Measurements from ENCODE around the gene SUN5. TPM values are rescaled to one million over a fixed set of nuclear protein-coding genes. Genes with fewer than 3 reads are reported as not detected.

Gene SUN5
- total RNA-seq, 4 donors from 2014 or later: not detected

DNA sequence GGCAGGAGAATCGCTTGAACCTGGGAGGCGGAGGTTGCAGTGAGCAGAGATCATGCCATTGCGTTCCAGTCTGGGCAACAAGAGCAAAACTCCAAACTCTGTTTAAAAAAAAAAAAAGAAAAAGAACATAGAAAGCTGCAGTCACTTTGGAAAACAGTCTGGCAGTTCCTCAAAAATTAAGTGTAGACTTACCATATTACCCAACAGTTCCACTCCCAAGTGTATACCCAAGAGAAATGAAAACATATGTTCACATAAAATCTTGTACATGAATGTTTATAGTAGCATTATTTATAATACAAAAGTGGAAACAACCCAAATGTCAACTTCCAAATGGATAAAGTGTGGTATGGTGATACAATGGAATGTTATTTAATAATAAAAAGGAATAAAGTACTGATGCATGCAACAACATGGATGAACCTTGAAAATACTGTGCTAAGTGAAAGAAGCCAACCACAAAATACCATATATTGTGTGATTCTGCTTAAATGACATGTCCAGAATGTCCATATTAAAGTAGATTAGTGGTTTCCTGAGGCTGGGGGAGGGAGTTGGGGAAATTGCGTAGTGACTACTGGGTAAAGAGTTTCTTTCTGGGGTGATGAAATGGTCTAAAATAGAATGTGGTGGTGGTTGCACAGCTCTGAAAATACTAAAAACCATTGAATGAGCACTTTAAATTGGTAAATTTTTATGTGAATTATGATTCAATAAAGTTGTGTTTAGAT is 62.9 kb downstream of the SUN5 start:
- TF ChIP-seq, protein P1, sequence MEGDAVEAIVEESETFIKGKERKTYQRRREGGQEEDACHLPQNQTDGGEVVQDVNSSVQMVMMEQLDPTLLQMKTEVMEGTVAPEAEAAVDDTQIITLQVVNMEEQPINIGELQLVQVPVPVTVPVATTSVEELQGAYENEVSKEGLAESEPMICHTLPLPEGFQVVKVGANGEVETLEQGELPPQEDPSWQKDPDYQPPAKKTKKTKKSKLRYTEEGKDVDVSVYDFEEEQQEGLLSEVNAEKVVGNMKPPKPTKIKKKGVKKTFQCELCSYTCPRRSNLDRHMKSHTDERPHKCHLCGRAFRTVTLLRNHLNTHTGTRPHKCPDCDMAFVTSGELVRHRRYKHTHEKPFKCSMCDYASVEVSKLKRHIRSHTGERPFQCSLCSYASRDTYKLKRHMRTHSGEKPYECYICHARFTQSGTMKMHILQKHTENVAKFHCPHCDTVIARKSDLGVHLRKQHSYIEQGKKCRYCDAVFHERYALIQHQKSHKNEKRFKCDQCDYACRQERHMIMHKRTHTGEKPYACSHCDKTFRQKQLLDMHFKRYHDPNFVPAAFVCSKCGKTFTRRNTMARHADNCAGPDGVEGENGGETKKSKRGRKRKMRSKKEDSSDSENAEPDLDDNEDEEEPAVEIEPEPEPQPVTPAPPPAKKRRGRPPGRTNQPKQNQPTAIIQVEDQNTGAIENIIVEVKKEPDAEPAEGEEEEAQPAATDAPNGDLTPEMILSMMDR (IDR thresholded peaks at IDR 0.05): no peak
- TF ChIP-seq POLR2A (IDR thresholded peaks at IDR 0.05): no peak
- no peaks in the 10 kb centered on the region for H3K4me1 ChIP-seq
- 81 to 82% methylated on average over 4 of the region's 4 CpGs for WGBS, 2 donors
- no peaks in the 10 kb centered on the region for H3K27me3 ChIP-seq
- intact Hi-C loops (cut with DNase I): no loop called here
- DNase-seq: no peak
- H3K9me3 ChIP-seq: no peaks in the 10 kb centered on the region
- no peak overlapping the region for H3K27ac ChIP-seq
- no peaks in the 10 kb centered on the region for H3K36me3 ChIP-seq
- H3K4me3 ChIP-seq (replicated peaks in 1 of 3): no peak overlapping the region

GRCh38 chr20:32934580-32934979 is 69.7 kb downstream of the SUN5 start:
- intact Hi-C loops (cut with DNase I): no loop called here
- 69 to 72% methylated on average over 4 of the region's 4 CpGs for WGBS, 2 donors

More at GRCh38 chr20:32934580-32934979, 69.7 kb downstream of the SUN5 start:
- Histone ChIP-seq H3K27me3 (no peaks in the 10 kb centered on the region), H3K4me3 (replicated peaks in 1 of 3) (no peak overlapping the region), H3K27ac (no peak overlapping the region), H3K9me3 (no peaks in the 10 kb centered on the region), H3K36me3 (no peaks in the 10 kb centered on the region), H3K4me1 (no peaks in the 10 kb centered on the region)
- TF ChIP-seq, protein P1 (IDR thresholded peaks at IDR 0.05): no peak
- no peak for TF ChIP-seq POLR2A (IDR thresholded peaks at IDR 0.05)
- DNase-seq: no peak

Other genes with a start within 250 kb of the SUN5 start
- gene DNMT3B, start 242.0 kb downstream of the SUN5 start, total RNA-seq: 1 to 10 TPM; 2.2 to 2.7 (median 2.3) TPM
- gene MAPRE1, start 184.5 kb downstream of the SUN5 start, total RNA-seq: 100 to 1,000 TPM in 3 of 4 donors, 10 to 100 TPM in 1; 98.9 to 143 (median 110) TPM
- 1 to 10 TPM in 1 of 4 donors, under 1 TPM in 1, not detected in 2; 0.27 to 2.3 TPM for gene EFCAB8, start 145.5 kb downstream of the SUN5 start, total RNA-seq
- gene BPIFB2, start 3.3 kb upstream of the SUN5 start, total RNA-seq: not detected
- not detected for gene BPIFB6, start 27.2 kb upstream of the SUN5 start, total RNA-seq
- not detected for gene BPIFB3, start 49.5 kb upstream of the SUN5 start, total RNA-seq
- gene BPIFB4, start 75.2 kb upstream of the SUN5 start, total RNA-seq: not detected
- not detected for gene BPIFA2, start 163.7 kb upstream of the SUN5 start, total RNA-seq
- not detected for gene BPIFA3, start 212.9 kb upstream of the SUN5 start, total RNA-seq
- not detected for gene BPIFA1, start 231.6 kb upstream of the SUN5 start, total RNA-seq